Choroid plexus epithelial cell (primary cell): ENCODE measurements around the gene WNT11.

Experiments used
- DNase-seq: peaks from one replicate; pipeline ENCODE4 v3.0.0-alpha.2; 2010; ENCODE audit warnings: low read depth
- H3K4me3 ChIP-seq: 2 replicates; pipeline ENCODE4 v1.5.1; 2011; ENCODE audit warnings: low read depth, mild to moderate bottlenecking, control low read depth, low read length, moderate library complexity
- CTCF ChIP-seq: conservative IDR thresholded peaks from 2 replicates; pipeline ENCODE4 v1.5.1; 2011; ENCODE audit warnings: low read depth, mild to moderate bottlenecking, control low read depth, inconsistent platforms, low read length, moderate library complexity

WNT11 gene

GRCh38 chr11:76193219-76193618 is 13.1 kb downstream of the WNT11 start:
- H3K4me3 ChIP-seq: no peak overlapping the region
- DNase-seq: no peak
- no peak for TF ChIP-seq CTCF

GRCh38 chr11:76190376-76190775 is 15.9 kb downstream of the WNT11 start:
- TF ChIP-seq CTCF: no peak
- H3K4me3 ChIP-seq: no peak overlapping the region
- DNase-seq: no peak

GRCh38 chr11:76189682-76190081 is 16.6 kb downstream of the WNT11 start:
- H3K4me3 ChIP-seq: no peak overlapping the region
- DNase-seq: no peak
- TF ChIP-seq CTCF: no peak

- DNase-seq: no peak
- TF ChIP-seq CTCF: no peak
- no peak overlapping the region for H3K4me3 ChIP-seq
Observed at GRCh38 chr11:76188873-76189272, 17.4 kb downstream of the WNT11 start.

- no peak for TF ChIP-seq CTCF
Observed at GRCh38 chr11:76186776-76187279, 19.5 kb downstream of the WNT11 start.

GRCh38 chr11:76185931-76186401 is 20.3 kb downstream of the WNT11 start:
- peak; percentile 30 for DNase-seq
- no peak overlapping the region for H3K4me3 ChIP-seq
- no peak for TF ChIP-seq CTCF

More at GRCh38 chr11:76186776-76187279, 19.5 kb downstream of the WNT11 start:
- DNase-seq: no peak
- H3K4me3 ChIP-seq: no peak overlapping the region

- TF ChIP-seq CTCF: no peak
- no peak overlapping the region for H3K4me3 ChIP-seq
- no peak for DNase-seq
Observed at GRCh38 chr11:76185511-76185910, 20.8 kb downstream of the WNT11 start.
